Gastrocnemius medialis (tissue), 4 donors: ENCODE data around the gene TRIO. TPM values are rescaled to one million over a fixed set of nuclear protein-coding genes. Genes with fewer than 3 reads are reported as not detected.

Experiments used
- ATAC-seq, 2 donors: fragments of 150-250 bp; one replicate each; pipeline ENCODE4 v1.9.1; 2016
- DNase-seq, 2 donors: peaks; one replicate each; pipeline ENCODE4 v3.0.0-alpha.2; 2019
- H3K27ac ChIP-seq, 4 donors: fragments of 200-600 bp; sonication (generic); 1 replicate in 1 of 4; 2 replicates in 3 of 4; pipeline ENCODE4 v1.5.1; 2016 to 2018; ENCODE audit warnings: mild to moderate bottlenecking in 2 of 4, moderate library complexity in 1 of 4
- H3K27me3 ChIP-seq, 3 donors: fragments of 200-600 bp; sonication (generic) in 2 of 3; 1 replicate in 1 of 3; 2 replicates in 2 of 3; pipeline versions ENCODE4 v1.5.1 to v1.6.0; 2016 to 2019; ENCODE audit warnings: mild to moderate bottlenecking in 1 of 3, moderate library complexity in 1 of 3
- H3K36me3 ChIP-seq, 2 donors: fragments of 200-600 bp; sonication (generic) in 1 of 2; one replicate each; pipeline ENCODE4 v1.5.1; 2017 to 2018
- H3K4me1 ChIP-seq, 2 donors: fragments of 200-600 bp; sonication (generic) in 1 of 2; one replicate each; pipeline ENCODE4 v1.5.1; 2016 to 2017; ENCODE audit warnings: mild to moderate bottlenecking in 2 of 2
- H3K4me3 ChIP-seq, 4 donors: fragments of 200-600 bp; sonication (generic) in 3 of 4; 1 replicate in 1 of 4; 2 replicates in 3 of 4; pipeline ENCODE4 v1.5.1; 2016 to 2019; ENCODE audit warnings: mild to moderate bottlenecking in 2 of 4
- H3K9me3 ChIP-seq, 3 donors: fragments of 200-600 bp; sonication (generic) in 2 of 3; 1 replicate in 1 of 3; 2 replicates in 2 of 3; pipeline ENCODE4 v1.5.1; 2016 to 2019
- POLR2A ChIP-seq, 2 donors: fragments of 450-650 bp; IDR thresholded peaks; one replicate each; pipeline ENCODE4 v1.6.1; 2017; ENCODE audit warnings: antibody characterized with exemption in 2 of 2, mild to moderate bottlenecking in 2 of 2, moderate library complexity in 2 of 2
- in situ Hi-C, 4 donors: fragments of 200-750 bp; cut with MboI; loops; one replicate each; pipeline versions ENCODE4 v1.15.0 to v1.8.0; 2017; ENCODE audit warnings: low sequenced_read_pairs in 4 of 4
- intact Hi-C: fragments of 100-400 bp; cut with DNase I; formaldehyde crosslinking; loops from one replicate; pipeline ENCODE4 v1.15.1; 2023; ENCODE audit warnings: low total_unique reads
- total RNA-seq, 4 donors: library from RNA; depleted of rRNA; stranded (reverse); fragments of >200 nt; gene quantifications; one replicate each; pipeline versions ENCODE4 v1.1.0 to v1.2.3, GENCODE V29; 2016
- TF ChIP-seq, protein P1 (sequence below), 5 experiments: fragments of 450-650 bp in 3 of 5; fragments of 200-600 bp in 2 of 5; sonication (generic) in 2 of 5; IDR thresholded peaks in 4 of 5; conservative IDR thresholded peaks in 1 of 5; 1 replicate in 4 of 5; 2 replicates in 1 of 5; pipeline ENCODE4 v1.5.1; 2016 to 2019; ENCODE audit warnings: antibody characterized with exemption in 5 of 5, mild to moderate bottlenecking in 3 of 5, moderate library complexity in 3 of 5

Gene TRIO
- total RNA-seq, 4 donors from 2014 or later: 31.5 to 57.5 (median 50.4) TPM

DNA sequence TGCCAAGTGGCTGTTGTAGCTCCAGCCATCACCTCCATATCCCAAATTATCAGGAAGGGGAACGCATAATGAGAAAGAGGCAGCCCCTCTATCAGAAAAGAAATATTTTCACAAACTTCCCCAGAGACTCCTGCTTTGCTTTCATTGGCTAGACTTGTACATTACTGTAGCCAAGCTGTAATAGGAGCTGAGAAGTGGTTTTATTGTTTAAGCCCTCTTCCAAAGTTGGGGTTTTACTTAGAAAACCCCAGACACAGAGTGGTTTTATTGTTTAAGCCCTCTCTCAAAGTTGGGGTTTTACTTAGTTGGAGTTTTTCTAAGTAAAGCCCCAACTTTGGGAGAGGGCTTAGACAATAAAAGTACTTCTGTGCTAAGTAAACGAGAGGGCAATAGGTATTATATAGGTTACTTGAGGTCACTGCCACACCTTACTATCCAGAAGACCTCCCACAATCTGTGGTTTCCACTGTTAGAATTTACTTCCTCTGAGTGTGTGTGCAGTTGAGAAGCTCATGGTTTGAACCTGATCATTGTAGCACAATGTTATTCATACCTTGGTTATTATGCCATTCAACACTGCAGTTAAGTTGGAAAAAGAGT, 222.8 kb downstream of the TRIO start:
- Histone ChIP-seq H3K27me3 (no peaks in the 10 kb centered on the region), H3K27ac (no peak overlapping the region), H3K4me1 (no peaks in the 10 kb centered on the region), H3K36me3 (peaks cover 0 to 88% of the 10 kb centered on the region in 2 donors), H3K4me3 (no peak overlapping the region), H3K9me3 (no peaks in the 10 kb centered on the region)
- TF ChIP-seq, protein P1, sequence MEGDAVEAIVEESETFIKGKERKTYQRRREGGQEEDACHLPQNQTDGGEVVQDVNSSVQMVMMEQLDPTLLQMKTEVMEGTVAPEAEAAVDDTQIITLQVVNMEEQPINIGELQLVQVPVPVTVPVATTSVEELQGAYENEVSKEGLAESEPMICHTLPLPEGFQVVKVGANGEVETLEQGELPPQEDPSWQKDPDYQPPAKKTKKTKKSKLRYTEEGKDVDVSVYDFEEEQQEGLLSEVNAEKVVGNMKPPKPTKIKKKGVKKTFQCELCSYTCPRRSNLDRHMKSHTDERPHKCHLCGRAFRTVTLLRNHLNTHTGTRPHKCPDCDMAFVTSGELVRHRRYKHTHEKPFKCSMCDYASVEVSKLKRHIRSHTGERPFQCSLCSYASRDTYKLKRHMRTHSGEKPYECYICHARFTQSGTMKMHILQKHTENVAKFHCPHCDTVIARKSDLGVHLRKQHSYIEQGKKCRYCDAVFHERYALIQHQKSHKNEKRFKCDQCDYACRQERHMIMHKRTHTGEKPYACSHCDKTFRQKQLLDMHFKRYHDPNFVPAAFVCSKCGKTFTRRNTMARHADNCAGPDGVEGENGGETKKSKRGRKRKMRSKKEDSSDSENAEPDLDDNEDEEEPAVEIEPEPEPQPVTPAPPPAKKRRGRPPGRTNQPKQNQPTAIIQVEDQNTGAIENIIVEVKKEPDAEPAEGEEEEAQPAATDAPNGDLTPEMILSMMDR (IDR thresholded peaks at IDR 0.05 in 4 of 5, conservative IDR thresholded peaks at IDR 0.05 in 1 of 5): no peak
- TF ChIP-seq POLR2A (IDR thresholded peaks at IDR 0.05): no peak
- intact Hi-C loops (loop anchor here (2.0 kb wide), 1 partner anchor 377 kb away; no protein-coding TSS in a partner anchor), in situ Hi-C loops (loop anchor here (10.0 to 25.0 kb wide), 4 partner anchors 271 to 646 kb away; no protein-coding TSS in a partner anchor)
- ATAC-seq: no peak
- DNase-seq: no peak

DNA sequence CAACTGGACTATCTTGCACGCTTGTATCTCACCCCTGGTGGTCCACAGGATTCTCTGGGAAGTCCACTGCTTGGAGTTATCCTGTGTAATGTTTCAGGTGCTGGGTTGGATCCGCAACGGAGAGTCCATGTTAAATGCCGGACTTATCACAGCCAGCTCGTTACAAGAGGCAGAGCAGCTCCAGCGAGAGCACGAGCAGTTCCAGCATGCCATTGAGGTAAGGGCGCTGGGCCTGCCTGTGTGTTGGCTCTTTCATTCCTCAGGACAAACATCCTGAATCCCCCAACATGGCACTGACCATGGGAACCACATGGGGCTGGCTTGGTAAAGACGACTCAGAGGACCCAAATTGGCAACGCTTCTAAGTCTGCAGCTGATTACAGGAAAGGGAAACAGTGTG, 223.6 kb downstream of the TRIO start:
- in situ Hi-C loops: loop anchor here (10.0 to 25.0 kb wide), 4 partner anchors 271 to 646 kb away; no protein-coding TSS in a partner anchor

DNA sequence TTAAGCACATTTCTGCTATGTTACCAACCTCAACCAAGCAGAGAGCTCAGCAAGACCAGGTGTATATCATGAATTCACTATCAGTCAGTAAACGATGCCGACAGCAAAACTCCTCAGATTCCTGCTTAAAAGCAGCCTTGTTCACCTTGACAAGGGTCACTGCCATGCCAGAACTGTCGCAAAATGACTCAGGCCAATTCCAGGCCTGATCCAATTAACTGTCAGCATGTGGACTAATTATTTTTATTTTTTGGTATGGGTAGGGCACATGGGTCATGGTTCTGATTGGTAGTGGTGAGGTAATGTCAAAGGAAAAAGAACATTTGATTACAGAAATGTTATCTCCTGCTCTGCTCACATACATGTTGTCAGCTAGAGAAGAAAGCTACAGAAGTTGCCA, 224.2 kb downstream of the TRIO start:
- TF ChIP-seq, protein P1 (IDR thresholded peaks at IDR 0.05 in 4 of 5, conservative IDR thresholded peaks at IDR 0.05 in 1 of 5): no peak
- no peak for TF ChIP-seq POLR2A (IDR thresholded peaks at IDR 0.05)
- Histone ChIP-seq H3K27me3 (no peaks in the 10 kb centered on the region), H3K4me3 (no peak overlapping the region), H3K4me1 (no peaks in the 10 kb centered on the region), H3K27ac (no peak overlapping the region), H3K9me3 (no peaks in the 10 kb centered on the region), H3K36me3 (peaks cover 0 to 89% of the 10 kb centered on the region in 2 donors)
- intact Hi-C loops (no loop called here), in situ Hi-C loops (loop anchor here (10.0 to 25.0 kb wide), 4 partner anchors 270 to 645 kb away; no protein-coding TSS in a partner anchor)
- ATAC-seq (no peak), DNase-seq (no peak)

More for the DNA sequence above, 223.6 kb downstream of the TRIO start:
- intact Hi-C loops: no loop called here
- no peaks in the 10 kb centered on the region for H3K27me3 ChIP-seq
- H3K9me3 ChIP-seq: no peaks in the 10 kb centered on the region
- no peak for DNase-seq
- TF ChIP-seq, protein P1 (IDR thresholded peaks at IDR 0.05 in 4 of 5, conservative IDR thresholded peaks at IDR 0.05 in 1 of 5): no peak
- no peak for TF ChIP-seq POLR2A (IDR thresholded peaks at IDR 0.05)
- H3K4me3 ChIP-seq: no peak overlapping the region
- H3K4me1 ChIP-seq: no peaks in the 10 kb centered on the region
- H3K27ac ChIP-seq: no peak overlapping the region
- H3K36me3 ChIP-seq: peaks cover 0 to 89% of the 10 kb centered on the region in 2 donors
- ATAC-seq: no peak

DNA sequence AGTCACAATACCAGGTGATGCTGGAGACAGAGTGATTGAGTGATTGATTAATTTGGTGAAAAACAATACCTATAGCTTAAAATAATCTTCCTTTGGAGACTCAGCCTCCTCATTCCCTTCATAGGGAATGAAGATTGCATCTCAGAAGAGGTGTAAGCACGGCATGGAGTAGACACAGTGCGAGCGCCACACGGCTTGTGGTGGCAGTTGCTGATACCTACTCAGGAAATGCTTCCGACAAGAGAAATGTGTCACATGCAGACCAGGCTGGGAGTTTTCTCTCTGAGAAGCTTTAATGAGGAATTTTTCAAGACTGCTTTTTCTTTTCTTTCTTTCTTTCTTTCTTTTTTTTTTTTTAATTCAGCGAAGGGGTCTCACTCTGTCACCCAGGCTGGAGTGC, 226.6 kb downstream of the TRIO start:
- in situ Hi-C loops: loop anchor here (10.0 to 25.0 kb wide), 4 partner anchors 268 to 643 kb away; no protein-coding TSS in a partner anchor
- H3K4me3 ChIP-seq: no peak overlapping the region
- peaks cover 0 to 94% of the 10 kb centered on the region in 2 donors for H3K36me3 ChIP-seq
- intact Hi-C loops: no loop called here
- TF ChIP-seq, protein P1 (IDR thresholded peaks at IDR 0.05 in 4 of 5, conservative IDR thresholded peaks at IDR 0.05 in 1 of 5): no peak
- TF ChIP-seq POLR2A (IDR thresholded peaks at IDR 0.05): no peak
- ATAC-seq: no peak
- H3K9me3 ChIP-seq: no peaks in the 10 kb centered on the region
- no peak for DNase-seq
- H3K27me3 ChIP-seq: no peaks in the 10 kb centered on the region
- H3K27ac ChIP-seq: no peak overlapping the region
- H3K4me1 ChIP-seq: peaks cover 0 to 6% of the 10 kb centered on the region in 2 donors
